ENCODE measurements around the gene KIAA2012. TPM values are rescaled to one million over a fixed set of nuclear protein-coding genes. Genes with fewer than 3 reads are reported as not detected.
A peak's percentile ranks its signal among the peaks of the same experiment; 100 is the strongest.

The KIAA2012 gene
- polyA plus RNA-seq, 2 donors: not detected

DNA sequence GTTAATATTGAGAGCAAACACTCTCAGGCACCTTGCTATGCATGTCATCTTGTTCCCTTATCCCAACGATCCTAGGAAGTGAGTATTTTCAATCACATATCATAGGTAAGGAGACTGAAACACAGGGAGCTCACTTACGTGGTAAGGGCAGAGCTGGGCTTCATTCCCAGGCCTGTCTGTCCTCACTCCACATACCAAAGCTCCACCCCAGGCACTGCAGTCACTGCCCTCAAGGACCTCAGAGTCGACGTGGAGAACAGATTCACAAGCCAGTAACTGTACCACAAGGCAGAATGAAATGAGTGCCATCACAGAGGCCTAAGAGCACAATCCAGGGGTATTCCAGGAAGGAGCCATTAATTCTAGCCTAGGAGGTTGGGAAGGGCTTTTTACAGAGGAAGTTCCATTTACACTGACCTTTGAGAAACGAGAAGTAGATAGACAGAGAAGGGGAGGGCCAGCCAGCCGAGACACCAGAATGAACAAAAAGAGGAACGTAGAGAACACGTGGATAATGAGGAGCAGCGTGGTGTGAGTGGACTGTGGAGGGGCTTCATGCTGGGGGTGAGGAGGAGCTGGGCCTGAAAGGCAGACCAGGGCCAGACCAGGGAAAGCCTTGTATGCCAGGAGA is 48.6 kb downstream of the KIAA2012 start:
- Histone ChIP-seq H3K9me3 (ENCODE audit: control insufficient read depth in 2 of 2, insufficient read depth in 1 of 2, low read depth in 1 of 2, low read length in 1 of 2) (no peaks in the 10 kb centered on the region), H3K4me3 (ENCODE audit: low read depth in 1 of 2, low read length in 2 of 2) (no peak overlapping the region), H3K36me3 (ENCODE audit: control insufficient read depth in 2 of 2, insufficient read depth in 2 of 2, low read length in 1 of 2) (no peaks in the 10 kb centered on the region), H3K4me1 (ENCODE audit: control insufficient read depth in 2 of 2, insufficient read depth in 2 of 2, low read length in 1 of 2) (no peaks in the 10 kb centered on the region), H3K27ac (ENCODE audit: low read depth in 2 of 2, low read length in 1 of 2) (no peak overlapping the region), H3K27me3 (ENCODE audit: control insufficient read depth in 1 of 2, insufficient read depth in 2 of 2, low read length in 2 of 2) (no peaks in the 10 kb centered on the region)
- 74 to 79% methylated on average over 9 of the region's 9 CpGs for WGBS, 2 donors

DNA sequence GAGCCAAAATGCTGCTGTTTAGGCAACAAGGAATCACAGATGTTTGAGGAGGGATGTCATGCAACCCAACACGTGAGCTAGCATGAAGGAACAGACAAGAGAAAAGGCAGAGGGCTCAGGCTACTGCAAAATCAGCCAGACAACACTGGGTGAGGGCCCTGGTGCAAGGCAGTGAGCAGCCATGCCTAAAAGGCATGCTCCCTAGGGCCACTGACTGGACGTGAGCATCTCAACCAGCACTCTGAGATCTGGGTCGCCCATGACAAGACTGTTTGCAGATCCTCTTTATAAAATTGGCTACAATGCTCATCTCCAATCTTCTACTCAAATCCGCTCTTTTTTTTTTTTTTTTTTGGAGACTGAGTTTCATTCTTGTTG is 49.1 kb downstream of the KIAA2012 start:
- 83 to 86% methylated on average over 4 of the region's 4 CpGs for WGBS, 2 donors

DNA sequence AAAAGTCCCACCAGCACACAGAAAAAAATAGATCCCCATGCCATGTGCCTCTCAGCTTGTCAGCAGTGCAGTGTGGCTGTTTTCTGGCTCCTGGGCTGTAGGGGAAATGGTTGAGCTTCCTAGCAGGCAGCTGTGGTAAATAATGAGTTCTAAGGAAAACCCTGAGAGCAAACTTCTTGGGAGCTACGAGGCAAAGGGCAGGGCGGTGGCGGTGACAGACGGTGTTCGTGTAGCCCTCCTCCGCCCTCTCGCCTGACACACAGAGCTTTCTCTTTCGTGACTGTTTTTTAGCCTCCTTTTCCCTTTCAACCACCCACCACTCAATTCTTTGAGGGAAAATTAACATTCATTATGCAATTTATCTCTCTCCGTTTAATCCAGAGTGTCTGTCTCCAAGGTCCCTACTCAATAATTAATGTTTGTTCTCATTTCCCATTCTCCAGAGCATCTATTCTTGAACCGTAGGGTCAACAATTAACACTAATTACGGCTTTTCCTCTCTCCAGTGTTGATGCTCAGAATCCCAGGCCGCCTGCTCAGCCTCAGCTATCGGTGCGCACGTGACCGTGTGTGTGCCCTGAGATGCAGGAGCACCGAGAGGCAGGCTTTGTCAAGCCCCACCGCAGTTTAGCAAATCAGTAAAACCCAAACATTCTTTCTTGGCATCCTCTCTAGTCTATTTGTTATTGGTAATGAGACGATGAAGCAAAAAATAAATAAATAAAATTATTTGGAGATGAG is 50.1 kb downstream of the KIAA2012 start:
- no peaks in the 10 kb centered on the region for H3K9me3 ChIP-seq (ENCODE audit: control insufficient read depth in 2 of 2, insufficient read depth in 1 of 2, low read depth in 1 of 2, low read length in 1 of 2)
- no peaks in the 10 kb centered on the region for H3K36me3 ChIP-seq (ENCODE audit: control insufficient read depth in 2 of 2, insufficient read depth in 2 of 2, low read length in 1 of 2)
- H3K4me3 ChIP-seq (ENCODE audit: low read depth in 1 of 2, low read length in 2 of 2): no peak overlapping the region
- 59 to 69% methylated on average over 19 of the region's 19 CpGs for WGBS, 2 donors
- no peak overlapping the region for H3K27ac ChIP-seq (ENCODE audit: low read depth in 2 of 2, low read length in 1 of 2)
- no peaks in the 10 kb centered on the region for H3K4me1 ChIP-seq (ENCODE audit: control insufficient read depth in 2 of 2, insufficient read depth in 2 of 2, low read length in 1 of 2)
- H3K27me3 ChIP-seq (ENCODE audit: control insufficient read depth in 1 of 2, insufficient read depth in 2 of 2, low read length in 2 of 2): no peaks in the 10 kb centered on the region

More for the DNA sequence above, 49.1 kb downstream of the KIAA2012 start:
- no peaks in the 10 kb centered on the region for H3K9me3 ChIP-seq (ENCODE audit: control insufficient read depth in 2 of 2, insufficient read depth in 1 of 2, low read depth in 1 of 2, low read length in 1 of 2)
- no peaks in the 10 kb centered on the region for H3K27me3 ChIP-seq (ENCODE audit: control insufficient read depth in 1 of 2, insufficient read depth in 2 of 2, low read length in 2 of 2)
- H3K27ac ChIP-seq (ENCODE audit: low read depth in 2 of 2, low read length in 1 of 2): no peak overlapping the region
- no peaks in the 10 kb centered on the region for H3K4me1 ChIP-seq (ENCODE audit: control insufficient read depth in 2 of 2, insufficient read depth in 2 of 2, low read length in 1 of 2)
- H3K36me3 ChIP-seq (ENCODE audit: control insufficient read depth in 2 of 2, insufficient read depth in 2 of 2, low read length in 1 of 2): no peaks in the 10 kb centered on the region
- H3K4me3 ChIP-seq (ENCODE audit: low read depth in 1 of 2, low read length in 2 of 2): no peak overlapping the region

DNA sequence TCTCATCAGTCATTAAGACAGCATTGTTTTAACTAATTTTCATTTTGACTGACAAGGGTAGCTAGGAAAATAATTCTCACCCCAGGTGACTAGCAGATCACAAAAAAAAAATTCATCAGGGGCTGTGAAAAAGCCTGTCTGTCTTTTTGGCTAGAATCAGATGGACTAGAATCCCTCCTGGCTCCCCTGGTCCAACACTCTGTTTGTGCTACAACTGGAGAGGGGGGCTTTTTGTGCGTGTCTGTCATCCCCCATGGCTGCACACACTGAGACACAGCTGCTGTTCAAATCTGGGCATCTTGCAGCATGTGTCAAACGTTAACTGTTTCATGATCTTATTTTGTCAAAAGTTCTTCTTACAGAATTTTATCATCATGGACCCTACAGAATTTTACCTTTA is 51.2 kb downstream of the KIAA2012 start:
- H3K4me3 ChIP-seq (ENCODE audit: low read depth in 1 of 2, low read length in 2 of 2): no peak overlapping the region
- H3K27me3 ChIP-seq (ENCODE audit: control insufficient read depth in 1 of 2, insufficient read depth in 2 of 2, low read length in 2 of 2): no peaks in the 10 kb centered on the region
- H3K9me3 ChIP-seq (ENCODE audit: control insufficient read depth in 2 of 2, insufficient read depth in 1 of 2, low read depth in 1 of 2, low read length in 1 of 2): no peaks in the 10 kb centered on the region
- H3K27ac ChIP-seq (ENCODE audit: low read depth in 2 of 2, low read length in 1 of 2): no peak overlapping the region
- no peaks in the 10 kb centered on the region for H3K4me1 ChIP-seq (ENCODE audit: control insufficient read depth in 2 of 2, insufficient read depth in 2 of 2, low read length in 1 of 2)
- WGBS, 2 donors: 73 to 82% methylated on average over 2 of the region's 2 CpGs
- H3K36me3 ChIP-seq (ENCODE audit: control insufficient read depth in 2 of 2, insufficient read depth in 2 of 2, low read length in 1 of 2): no peaks in the 10 kb centered on the region

DNA sequence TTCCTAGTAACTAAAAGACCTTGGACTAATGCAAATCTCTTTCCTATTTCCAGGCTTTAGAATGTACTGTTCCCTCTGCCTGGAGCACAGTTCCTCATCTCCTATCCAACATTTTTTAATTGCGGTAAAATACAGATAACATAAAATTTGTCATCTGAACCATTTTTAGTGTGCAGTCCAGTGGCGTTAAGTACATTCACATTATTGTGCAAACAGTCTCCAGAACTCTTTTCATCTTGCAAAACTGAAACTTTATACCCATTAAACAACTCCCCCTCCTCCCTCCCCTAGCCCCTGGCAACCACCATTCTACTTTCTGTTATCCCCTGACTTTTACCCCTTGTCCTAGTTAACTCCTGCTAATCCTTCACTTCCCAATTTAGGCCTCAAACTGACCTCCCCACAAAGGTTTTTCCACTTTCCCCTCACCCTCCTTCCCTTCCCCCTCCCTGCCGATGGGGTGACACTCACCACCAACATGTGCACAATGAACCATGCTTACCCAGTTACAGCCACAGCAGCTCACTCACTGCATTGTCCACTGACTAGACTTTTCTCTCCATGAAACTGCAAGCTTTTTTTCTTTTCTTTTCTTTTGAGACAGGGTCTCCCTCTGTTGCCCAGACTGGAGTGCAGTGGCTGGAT is 54.8 kb downstream of the KIAA2012 start:
- 72% methylated on average over 3 of the region's 3 CpGs for WGBS, 2 donors
- Histone ChIP-seq H3K4me1 (ENCODE audit: control insufficient read depth in 2 of 2, insufficient read depth in 2 of 2, low read length in 1 of 2) (no peaks in the 10 kb centered on the region), H3K27ac (ENCODE audit: low read depth in 2 of 2, low read length in 1 of 2) (no peak overlapping the region), H3K4me3 (ENCODE audit: low read depth in 1 of 2, low read length in 2 of 2) (no peak overlapping the region), H3K27me3 (ENCODE audit: control insufficient read depth in 1 of 2, insufficient read depth in 2 of 2, low read length in 2 of 2) (no peaks in the 10 kb centered on the region), H3K36me3 (ENCODE audit: control insufficient read depth in 2 of 2, insufficient read depth in 2 of 2, low read length in 1 of 2) (no peaks in the 10 kb centered on the region), H3K9me3 (ENCODE audit: control insufficient read depth in 2 of 2, insufficient read depth in 1 of 2, low read depth in 1 of 2, low read length in 1 of 2) (no peaks in the 10 kb centered on the region)

DNA sequence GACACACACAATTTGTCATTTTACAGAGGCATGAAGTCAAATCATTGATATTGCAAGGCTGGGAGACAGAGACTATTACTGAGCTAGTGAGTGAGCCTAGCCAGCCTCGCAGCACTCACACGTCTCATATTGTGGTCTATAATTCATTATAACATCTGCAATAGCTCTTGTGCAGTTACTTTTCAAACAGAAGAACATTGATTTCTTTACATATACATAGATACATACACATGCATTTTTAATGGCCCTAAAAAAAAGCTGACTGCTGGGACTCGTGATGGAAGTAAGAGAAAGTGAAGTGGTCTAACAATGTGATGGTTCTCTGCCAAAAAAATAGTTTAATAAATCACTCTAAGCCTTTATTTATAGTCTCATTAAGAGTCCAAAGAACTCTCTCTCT is 56.8 kb downstream of the KIAA2012 start:
- Histone ChIP-seq H3K9me3 (ENCODE audit: control insufficient read depth in 2 of 2, insufficient read depth in 1 of 2, low read depth in 1 of 2, low read length in 1 of 2) (no peaks in the 10 kb centered on the region), H3K27ac (ENCODE audit: low read depth in 2 of 2, low read length in 1 of 2) (no peak overlapping the region), H3K4me3 (ENCODE audit: low read depth in 1 of 2, low read length in 2 of 2) (no peak overlapping the region), H3K27me3 (ENCODE audit: control insufficient read depth in 1 of 2, insufficient read depth in 2 of 2, low read length in 2 of 2) (no peaks in the 10 kb centered on the region), H3K36me3 (ENCODE audit: control insufficient read depth in 2 of 2, insufficient read depth in 2 of 2, low read length in 1 of 2) (no peaks in the 10 kb centered on the region), H3K4me1 (ENCODE audit: control insufficient read depth in 2 of 2, insufficient read depth in 2 of 2, low read length in 1 of 2) (no peaks in the 10 kb centered on the region)
- WGBS, 2 donors: 58 to 59% methylated on average over 3 of the region's 3 CpGs

DNA sequence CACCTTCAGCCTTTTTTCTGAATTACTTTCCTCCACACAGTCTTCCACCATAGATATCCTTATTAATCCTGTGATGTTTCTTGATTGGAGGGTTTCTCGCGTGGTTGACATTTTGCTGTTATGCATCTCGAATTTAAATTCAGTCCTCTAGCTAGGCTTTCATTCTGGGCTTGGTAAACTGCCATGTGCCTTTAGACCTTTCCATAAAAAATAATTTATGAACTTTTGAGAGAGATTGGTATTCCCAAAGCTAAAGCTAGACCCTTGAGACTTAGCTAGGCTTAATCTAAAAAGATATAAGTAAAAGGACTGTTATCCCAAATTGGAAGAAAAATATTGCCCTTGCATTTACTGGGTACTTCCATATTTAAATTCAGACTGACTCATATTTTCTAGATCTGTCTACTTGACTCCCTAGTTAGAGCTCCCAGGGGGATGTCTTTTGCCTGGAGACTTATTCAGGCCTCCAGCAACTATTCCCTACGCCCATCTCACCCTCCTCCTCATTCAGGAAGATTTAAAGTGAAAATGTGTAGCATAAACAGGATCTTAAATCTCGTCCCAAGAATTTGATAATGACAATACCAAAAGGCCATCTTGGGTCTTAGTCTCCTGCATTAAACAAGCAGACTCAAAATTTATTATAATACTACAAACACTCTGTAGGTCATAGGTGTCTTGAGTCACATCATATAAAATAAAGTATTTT is 60.3 kb downstream of the KIAA2012 start:
- H3K4me3 ChIP-seq (ENCODE audit: low read depth in 1 of 2, low read length in 2 of 2): no peak overlapping the region
- H3K4me1 ChIP-seq (ENCODE audit: control insufficient read depth in 2 of 2, insufficient read depth in 2 of 2, low read length in 1 of 2): no peaks in the 10 kb centered on the region
- WGBS, 2 donors: 86 to 87% methylated on average over 5 of the region's 5 CpGs
- H3K36me3 ChIP-seq (ENCODE audit: control insufficient read depth in 2 of 2, insufficient read depth in 2 of 2, low read length in 1 of 2): no peaks in the 10 kb centered on the region
- no peaks in the 10 kb centered on the region for H3K9me3 ChIP-seq (ENCODE audit: control insufficient read depth in 2 of 2, insufficient read depth in 1 of 2, low read depth in 1 of 2, low read length in 1 of 2)
- H3K27ac ChIP-seq (ENCODE audit: low read depth in 2 of 2, low read length in 1 of 2): no peak overlapping the region
- H3K27me3 ChIP-seq (ENCODE audit: control insufficient read depth in 1 of 2, insufficient read depth in 2 of 2, low read length in 2 of 2): no peaks in the 10 kb centered on the region

DNA sequence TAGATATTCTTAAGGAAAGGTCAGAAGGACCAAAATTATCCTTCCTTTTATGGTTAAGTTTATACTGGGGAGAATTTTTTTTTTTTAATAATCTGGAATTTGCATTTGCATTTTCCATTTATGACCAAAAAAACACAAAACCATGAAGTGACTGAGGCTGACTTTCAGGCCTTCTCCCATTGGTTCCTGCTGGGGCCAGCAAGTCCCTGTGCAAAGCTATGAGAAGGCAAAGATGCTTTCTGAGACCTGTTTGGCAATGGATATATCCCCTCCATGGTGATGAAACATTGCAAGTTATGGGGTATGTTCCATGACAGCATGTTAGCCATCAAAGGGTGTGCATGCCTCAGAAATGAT is 60.8 kb downstream of the KIAA2012 start:
- Histone ChIP-seq H3K27ac (ENCODE audit: low read depth in 2 of 2, low read length in 1 of 2) (no peak overlapping the region), H3K4me3 (ENCODE audit: low read depth in 1 of 2, low read length in 2 of 2) (no peak overlapping the region), H3K9me3 (ENCODE audit: control insufficient read depth in 2 of 2, insufficient read depth in 1 of 2, low read depth in 1 of 2, low read length in 1 of 2) (no peaks in the 10 kb centered on the region), H3K36me3 (ENCODE audit: control insufficient read depth in 2 of 2, insufficient read depth in 2 of 2, low read length in 1 of 2) (no peaks in the 10 kb centered on the region), H3K4me1 (ENCODE audit: control insufficient read depth in 2 of 2, insufficient read depth in 2 of 2, low read length in 1 of 2) (no peaks in the 10 kb centered on the region), H3K27me3 (ENCODE audit: control insufficient read depth in 1 of 2, insufficient read depth in 2 of 2, low read length in 2 of 2) (no peaks in the 10 kb centered on the region)

DNA sequence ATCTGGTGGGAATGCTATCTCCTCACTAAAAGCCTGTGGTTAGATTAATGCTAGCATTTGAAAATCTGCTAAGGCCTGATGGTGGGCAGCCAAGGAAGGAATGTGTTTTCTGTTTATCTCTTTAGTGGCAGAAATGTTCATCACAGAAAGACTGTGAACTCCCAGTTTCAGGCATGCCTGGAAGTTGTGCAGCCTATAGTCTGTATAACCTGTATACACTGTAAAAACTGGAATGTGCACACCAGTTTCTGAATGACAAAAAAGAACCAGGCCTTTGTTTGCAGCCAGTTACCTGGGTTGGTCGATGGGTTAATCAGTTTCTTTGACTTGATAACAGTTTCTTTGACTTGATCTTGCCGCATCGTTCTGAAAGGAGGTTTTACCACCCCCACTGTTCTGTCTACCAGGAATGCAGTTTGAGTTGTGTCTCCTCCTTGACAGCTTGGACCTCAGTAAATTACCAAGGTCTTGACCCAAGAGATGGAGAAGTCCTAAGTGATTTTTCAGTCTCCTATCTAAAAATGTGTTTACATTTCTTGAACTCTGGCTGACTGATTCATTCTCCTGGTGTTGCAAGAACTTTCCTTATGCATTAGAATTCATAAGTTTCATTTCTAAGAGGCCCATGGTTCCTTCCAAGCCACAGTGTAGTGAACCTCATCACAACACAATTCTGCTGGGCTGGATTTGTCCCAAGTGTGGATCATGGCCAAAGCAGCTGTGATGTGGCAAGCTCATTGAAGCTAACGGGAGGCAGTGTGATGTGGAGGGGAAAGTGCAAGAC is 62.2 kb downstream of the KIAA2012 start:
- H3K27ac ChIP-seq (ENCODE audit: low read depth in 2 of 2, low read length in 1 of 2): peak overlapping the region in 1 of 2 donors; percentile 19
- WGBS, 2 donors: 37 to 45% methylated on average over 4 of the region's 4 CpGs
- no peaks in the 10 kb centered on the region for H3K27me3 ChIP-seq (ENCODE audit: control insufficient read depth in 1 of 2, insufficient read depth in 2 of 2, low read length in 2 of 2)
- H3K36me3 ChIP-seq (ENCODE audit: control insufficient read depth in 2 of 2, insufficient read depth in 2 of 2, low read length in 1 of 2): no peaks in the 10 kb centered on the region
- H3K4me3 ChIP-seq (ENCODE audit: low read depth in 1 of 2, low read length in 2 of 2): no peak overlapping the region
- H3K9me3 ChIP-seq (ENCODE audit: control insufficient read depth in 2 of 2, insufficient read depth in 1 of 2, low read depth in 1 of 2, low read length in 1 of 2): no peaks in the 10 kb centered on the region
- H3K4me1 ChIP-seq (ENCODE audit: control insufficient read depth in 2 of 2, insufficient read depth in 2 of 2, low read length in 1 of 2): no peaks in the 10 kb centered on the region

All from esophagus (tissue), 2 donors.